Endothelial cell of umbilical vein (primary cell): ENCODE results near the gene PDE3A. TPM values are rescaled to one million over a fixed set of nuclear protein-coding genes. Genes with fewer than 3 reads are reported as not detected.

Experiments used
- BruUV-seq: library from RNA; stranded (reverse); fragments of 400-500 nt; replicated peaks from 2 replicates; lab custom pipeline; 2021; lab: Mats Ljungman, UMichigan
- CTCF ChIA-PET: fragments of 300-600, 350-600 bp; sonication (Branson Sonifier 250); formaldehyde crosslinking; loops from one replicate; lab custom pipeline; 2021; ENCODE audit warnings: antibody characterized with exemption, inconsistent platforms; lab: Charles Lee
- POLR2A ChIA-PET: fragments of 300-600, 350-600 bp; sonication (Branson Sonifier 250); formaldehyde crosslinking; loops from one replicate; lab custom pipeline; 2021; ENCODE audit warnings: antibody characterized with exemption, inconsistent platforms; lab: Charles Lee
- DNase-seq: peaks from one replicate; pipeline ENCODE4 v3.0.0-alpha.2; 2011; ENCODE audit warnings: low read depth, low spot score
- FAIRE-seq: peaks from 2 replicates; lab custom pipeline; 2011; peaks lifted over from hg19 to GRCh38; lab: Jason Lieb, UNC
- H2AFZ ChIP-seq: 2 replicates; pipeline ENCODE4 v1.6.0; 2012; ENCODE audit warnings: low read depth, low read length, control low read depth, inconsistent platforms
- H3K27ac ChIP-seq: 2 replicates; pipeline ENCODE4 v1.5.1; 2011; ENCODE audit warnings: low read depth, mild to moderate bottlenecking, control low read depth, low read length, moderate library complexity; ENCODE audit not compliant: insufficient read depth
- H3K27me3 ChIP-seq, 2 experiments: 2 replicates each; pipeline versions ENCODE4 v1.6.0 to v1.6.1; 2011; ENCODE audit warnings: low read length in 2 of 2, mixed read lengths in 1 of 2; ENCODE audit not compliant: control insufficient read depth in 2 of 2, insufficient read depth in 2 of 2
- H3K36me3 ChIP-seq, 2 experiments: 2 replicates in 1 of 2; 3 replicates in 1 of 2; pipeline ENCODE4 v1.5.1; 2011; ENCODE audit warnings: low read length in 2 of 2, mild to moderate bottlenecking in 1 of 2, moderate library complexity in 1 of 2; ENCODE audit not compliant: control insufficient read depth in 2 of 2, insufficient read depth in 2 of 2; ENCODE audit errors: extremely low read depth in 1 of 2
- H3K4me1 ChIP-seq: 3 replicates; pipeline ENCODE4 v1.5.1; 2011; ENCODE audit warnings: mild to moderate bottlenecking, low read length; ENCODE audit not compliant: control insufficient read depth, insufficient read depth; ENCODE audit errors: extremely low read depth
- H3K4me2 ChIP-seq: 2 replicates; pipeline ENCODE4 v1.6.1; 2011; ENCODE audit warnings: low read length, control low read depth, mixed read lengths; ENCODE audit not compliant: insufficient read depth
- H3K4me3 ChIP-seq, 3 experiments: fragments of 200-600 bp in 1 of 3; sonication (generic), shearing (Covaris generic) in 1 of 3; replicated peaks in 1 of 3; 2 replicates each; pipeline ENCODE4 v1.5.1; 2011 to 2016; ENCODE audit warnings: control low read depth in 3 of 3, low read length in 3 of 3, mild to moderate bottlenecking in 2 of 3, inconsistent platforms in 1 of 3, low read depth in 1 of 3, moderate library complexity in 1 of 3; ENCODE audit not compliant: insufficient read depth in 1 of 3
- H3K79me2 ChIP-seq: 2 replicates; pipeline ENCODE4 v1.6.0; 2012; ENCODE audit warnings: low read length, inconsistent platforms; ENCODE audit not compliant: control insufficient read depth, insufficient read depth
- H3K9ac ChIP-seq: replicated peaks from 2 replicates; pipeline ENCODE3; 2011; ENCODE audit warnings: low read length, control low read depth; ENCODE audit not compliant: insufficient read depth; ENCODE audit errors: extremely low read depth
- H3K9me1 ChIP-seq: replicated peaks from 3 replicates; pipeline ENCODE4 v1.6.0; 2011; ENCODE audit warnings: mild to moderate bottlenecking, low read length; ENCODE audit not compliant: control insufficient read depth, insufficient read depth; ENCODE audit errors: extremely low read depth
- H3K9me3 ChIP-seq: replicated peaks from 2 replicates; pipeline ENCODE4 v1.5.1; 2012; ENCODE audit warnings: low read length, inconsistent platforms; ENCODE audit not compliant: control insufficient read depth, insufficient read depth
- H4K20me1 ChIP-seq: replicated peaks from 2 replicates; pipeline ENCODE3; 2011; ENCODE audit warnings: mild to moderate bottlenecking, low read length; ENCODE audit not compliant: control insufficient read depth, insufficient read depth; ENCODE audit errors: extremely low read depth
- CTCF ChIP-seq, 2 donors: IDR thresholded peaks; 1 replicate in 1 of 2; 2 replicates in 1 of 2; pipeline ENCODE4 v1.5.1; 2011; ENCODE audit warnings: low read length in 2 of 2, mild to moderate bottlenecking in 2 of 2, moderate library complexity in 2 of 2, control low read depth in 1 of 2, inconsistent platforms in 1 of 2, low read depth in 1 of 2; ENCODE audit not compliant: insufficient read depth in 1 of 2; ENCODE audit errors: extremely low read depth in 1 of 2
- EZH2 ChIP-seq: IDR thresholded peaks from 2 replicates; pipeline ENCODE4 v1.6.1; 2012; ENCODE audit warnings: borderline replicate concordance, low read depth, mild to moderate bottlenecking, moderate library complexity, low read length, inconsistent platforms; ENCODE audit not compliant: severe bottlenecking
- FOS ChIP-seq: IDR thresholded peaks from 2 replicates; pipeline ENCODE4 v1.6.1; 2011; ENCODE audit warnings: mild to moderate bottlenecking, low read length, moderate library complexity, borderline replicate concordance; ENCODE audit not compliant: insufficient read depth
- GATA2 ChIP-seq: IDR thresholded peaks from 2 replicates; pipeline ENCODE4 v1.7.0; 2011; ENCODE audit warnings: low read depth, mild to moderate bottlenecking, moderate library complexity, mixed read lengths, low read length; ENCODE audit not compliant: insufficient read length, insufficient read depth
- JUN ChIP-seq: IDR thresholded peaks from 2 replicates; pipeline ENCODE4 v1.6.1; 2011; ENCODE audit warnings: borderline replicate concordance, low read depth; ENCODE audit not compliant: insufficient read length, insufficient read depth
- MAX ChIP-seq: IDR thresholded peaks from 2 replicates; pipeline ENCODE4 v1.6.1; 2011; ENCODE audit not compliant: insufficient read depth, insufficient read length
- MYC ChIP-seq: IDR thresholded peaks from one replicate; pipeline ENCODE4 v1.6.1; 2011; ENCODE audit warnings: mild to moderate bottlenecking, low read depth, low read length
- POLR2A ChIP-seq: IDR thresholded peaks from 2 replicates; pipeline ENCODE4 v1.6.1; 2012; ENCODE audit warnings: low read depth, mild to moderate bottlenecking, control low read depth, low read length
- POLR2AphosphoS5 ChIP-seq: IDR thresholded peaks from 2 replicates; pipeline ENCODE4 v1.6.1; 2012; ENCODE audit warnings: low read depth, mild to moderate bottlenecking, control low read depth, low read length, moderate library complexity; ENCODE audit not compliant: insufficient read depth
- dilution Hi-C: fragments of 300-500 bp; cut with MboI; formaldehyde crosslinking; loops from one replicate; pipeline ENCODE4 v1.15.0; 2019; ENCODE audit warnings: low sequenced_read_pairs; ENCODE audit not compliant: extremely low pct_ligation_motif_present
- intact Hi-C: fragments of 100-400 bp; cut with micrococcal nuclease; formaldehyde crosslinking; loops from one replicate; pipeline ENCODE4 v1.10.0; 2022
- polyA plus RNA-seq, 4 experiments: library from polyadenylated mRNA; depleted of rRNA in 3 of 4; stranded (reverse) in 3 of 4; unstranded in 1 of 4; fragments of >200 nt; gene quantifications; 2 replicates each; pipeline versions ENCODE4 v1.2.1 to v1.2.3, GENCODE V29; 2011 to 2012; ENCODE audit warnings: missing spikeins in 1 of 4
- total RNA-seq: library from RNA; stranded (reverse); gene quantifications from 2 replicates; pipeline ENCODE4 v1.2.3, GENCODE V29; 2021

PDE3A gene
- total and polyA plus RNA-seq, 2 donors (not counting 3 experiments of a cell fraction or from before 2014, with no cell fraction given), result 14.0 to 27.4 TPM

- H3K9me3 ChIP-seq, result no peaks in the 10 kb centered on the region
- dilution Hi-C loops, result no loop called here
- H4K20me1 ChIP-seq, result no peaks in the 10 kb centered on the region
- no peaks in the 10 kb centered on the region for H3K27me3 ChIP-seq
- CTCF ChIA-PET, result interaction anchor here (1.6 kb wide), 1 partner anchor 24 kb away, joined by 4 read pairs; no protein-coding TSS in a partner anchor
- FAIRE-seq (no peak), DNase-seq (no peak)
- BruUV-seq, result no TSS peak
- no peaks in the 10 kb centered on the region for H3K9me1 ChIP-seq
- POLR2A ChIA-PET, result no interaction called here
- no peak overlapping the region for H3K4me3 ChIP-seq
- no peaks in the 10 kb centered on the region for H3K4me1 ChIP-seq
- intact Hi-C loops, result no loop called here
- no peak overlapping the region for H3K9ac ChIP-seq
- no peak overlapping the region for H3K4me2 ChIP-seq
- no peak overlapping the region for H2AFZ ChIP-seq
- no peaks in the 10 kb centered on the region for H3K79me2 ChIP-seq
- TF ChIP-seq MYC (no peak), POLR2A (no peak), FOS (no peak), GATA2 (no peak), CTCF (IDR thresholded peaks at IDR 0.05; ENCODE audit: extremely low read depth in 1 of 2, insufficient read depth in 1 of 2, low read depth in 1 of 2, low read length in 2 of 2) (no peak), MAX (no peak), EZH2 (no peak), POLR2AphosphoS5 (no peak), JUN (no peak)
- no peaks in the 10 kb centered on the region for H3K36me3 ChIP-seq
- H3K27ac ChIP-seq, result no peak overlapping the region
Observed at GRCh38 chr12:20577054-20577453, 208.7 kb downstream of the PDE3A start.
